Activated naive CD8-positive, alpha-beta T cell treated with anti-CD3 and anti-CD28 coated beads, Interleukin-2, amount 50 U/mL, for 24 hours (primary cell): ENCODE measurements around the gene GSTM3.
A peak's percentile ranks its signal among the peaks of the same experiment; 100 is the strongest.

Experiments
- ATAC-seq: fragments of 150-1000 bp; cut with Tn5 transposase; one replicate; pipeline ENCODE4 v1.10.0; 2021
- DNase-seq: peaks from one replicate; pipeline ENCODE4 v3.0.0; 2021
- H3K27ac Mint-ChIP-seq: one replicate; pipeline ENCODE4 v1.8.0; 2021; ENCODE audit warnings: mild to moderate bottlenecking, mixed read lengths
- H3K27me3 Mint-ChIP-seq: one replicate; pipeline ENCODE4 v1.8.0; 2021; ENCODE audit warnings: mixed read lengths
- H3K36me3 Mint-ChIP-seq: one replicate; pipeline ENCODE4 v1.8.0; 2021; ENCODE audit warnings: low read depth, mixed read lengths
- H3K4me1 Mint-ChIP-seq: one replicate; pipeline ENCODE4 v1.8.0; 2021; ENCODE audit warnings: mixed read lengths
- H3K4me3 Mint-ChIP-seq: one replicate; pipeline ENCODE4 v1.8.0; 2021; ENCODE audit warnings: mild to moderate bottlenecking, moderate library complexity, mixed read lengths
- H3K9me3 Mint-ChIP-seq: one replicate; pipeline ENCODE4 v1.8.0; 2021; ENCODE audit warnings: mixed read lengths

GSTM3 gene

GRCh38 chr1:109781806-109782205 lies 41.0 kb upstream of the GSTM3 start:
- no peaks in the 10 kb centered on the region for H3K36me3 Mint-ChIP-seq
- no peak overlapping the region for H3K27ac Mint-ChIP-seq
- DNase-seq (no peak), ATAC-seq (no peak)
- H3K4me1 Mint-ChIP-seq: no peaks in the 10 kb centered on the region
- H3K27me3 Mint-ChIP-seq: no peaks in the 10 kb centered on the region
- no peak overlapping the region for H3K4me3 Mint-ChIP-seq
- H3K9me3 Mint-ChIP-seq: no peaks in the 10 kb centered on the region

- H3K4me1 Mint-ChIP-seq: no peaks in the 10 kb centered on the region
- H3K36me3 Mint-ChIP-seq: no peaks in the 10 kb centered on the region
- H3K9me3 Mint-ChIP-seq: no peaks in the 10 kb centered on the region
- no peaks in the 10 kb centered on the region for H3K27me3 Mint-ChIP-seq
- no peak for ATAC-seq
- DNase-seq: no peak
- no peak overlapping the region for H3K4me3 Mint-ChIP-seq
- H3K27ac Mint-ChIP-seq: no peak overlapping the region
These were observed 40.1 kb upstream of the GSTM3 start for GRCh38 chr1:109780982-109781381.

GRCh38 chr1:109777980-109778625 lies 37.3 kb upstream of the GSTM3 start:
- DNase-seq (no peak), ATAC-seq (no peak)
- Mint-ChIP-seq H3K4me3 (no peak overlapping the region), H3K27me3 (no peaks in the 10 kb centered on the region), H3K4me1 (no peaks in the 10 kb centered on the region), H3K9me3 (no peaks in the 10 kb centered on the region), H3K36me3 (no peaks in the 10 kb centered on the region), H3K27ac (no peak overlapping the region)

- Mint-ChIP-seq H3K4me1 (no peaks in the 10 kb centered on the region), H3K4me3 (no peak overlapping the region), H3K9me3 (no peaks in the 10 kb centered on the region), H3K27me3 (no peaks in the 10 kb centered on the region), H3K36me3 (no peaks in the 10 kb centered on the region), H3K27ac (no peak overlapping the region)
- ATAC-seq: no peak
- no peak for DNase-seq
These were observed 36.6 kb upstream of the GSTM3 start for GRCh38 chr1:109777436-109777835.

- H3K27me3 Mint-ChIP-seq: no peaks in the 10 kb centered on the region
- no peak overlapping the region for H3K4me3 Mint-ChIP-seq
- H3K4me1 Mint-ChIP-seq: no peaks in the 10 kb centered on the region
- no peaks in the 10 kb centered on the region for H3K36me3 Mint-ChIP-seq
- ATAC-seq (peak; percentile 78), DNase-seq (peak; percentile 75)
- no peak overlapping the region for H3K27ac Mint-ChIP-seq
- no peaks in the 10 kb centered on the region for H3K9me3 Mint-ChIP-seq
These were observed 36.1 kb upstream of the GSTM3 start for GRCh38 chr1:109776911-109777310.

- DNase-seq (no peak), ATAC-seq (no peak)
- Mint-ChIP-seq H3K27ac (no peak overlapping the region), H3K27me3 (no peaks in the 10 kb centered on the region), H3K4me3 (no peak overlapping the region), H3K4me1 (no peaks in the 10 kb centered on the region), H3K9me3 (no peaks in the 10 kb centered on the region), H3K36me3 (no peaks in the 10 kb centered on the region)
These were observed 35.5 kb upstream of the GSTM3 start for GRCh38 chr1:109776206-109776835.

- Mint-ChIP-seq H3K4me3 (no peak overlapping the region), H3K27ac (no peak overlapping the region), H3K9me3 (no peaks in the 10 kb centered on the region), H3K27me3 (no peaks in the 10 kb centered on the region), H3K36me3 (no peaks in the 10 kb centered on the region), H3K4me1 (no peaks in the 10 kb centered on the region)
- DNase-seq (no peak), ATAC-seq (no peak)
These were observed 34.6 kb upstream of the GSTM3 start for GRCh38 chr1:109775398-109775797.

GRCh38 chr1:109773900-109774485 lies 33.2 kb upstream of the GSTM3 start:
- H3K9me3 Mint-ChIP-seq: no peaks in the 10 kb centered on the region
- ATAC-seq (no peak), DNase-seq (no peak)
- no peaks in the 10 kb centered on the region for H3K4me1 Mint-ChIP-seq
- no peaks in the 10 kb centered on the region for H3K36me3 Mint-ChIP-seq
- H3K27me3 Mint-ChIP-seq: no peaks in the 10 kb centered on the region
- no peak overlapping the region for H3K4me3 Mint-ChIP-seq
- no peak overlapping the region for H3K27ac Mint-ChIP-seq

- Mint-ChIP-seq H3K4me3 (no peak overlapping the region), H3K27me3 (no peaks in the 10 kb centered on the region), H3K36me3 (no peaks in the 10 kb centered on the region), H3K4me1 (no peaks in the 10 kb centered on the region), H3K27ac (no peak overlapping the region), H3K9me3 (no peaks in the 10 kb centered on the region)
- ATAC-seq (peak; percentile 86), DNase-seq (peak; percentile 65)
These were observed 32.5 kb upstream of the GSTM3 start for GRCh38 chr1:109773203-109773899.

GRCh38 chr1:109772658-109773202 lies 31.9 kb upstream of the GSTM3 start:
- no peaks in the 10 kb centered on the region for H3K4me1 Mint-ChIP-seq
- no peaks in the 10 kb centered on the region for H3K27me3 Mint-ChIP-seq
- ATAC-seq: no peak
- H3K36me3 Mint-ChIP-seq: no peaks in the 10 kb centered on the region
- H3K9me3 Mint-ChIP-seq: no peaks in the 10 kb centered on the region
- H3K4me3 Mint-ChIP-seq: no peak overlapping the region
- H3K27ac Mint-ChIP-seq: no peak overlapping the region
- DNase-seq: no peak

GRCh38 chr1:109771712-109772657 lies 31.1 kb upstream of the GSTM3 start:
- ATAC-seq: no peak
- no peak overlapping the region for H3K4me3 Mint-ChIP-seq
- H3K27me3 Mint-ChIP-seq: no peaks in the 10 kb centered on the region
- no peaks in the 10 kb centered on the region for H3K9me3 Mint-ChIP-seq
- H3K36me3 Mint-ChIP-seq: no peaks in the 10 kb centered on the region
- H3K27ac Mint-ChIP-seq: no peak overlapping the region
- no peak for DNase-seq
- no peaks in the 10 kb centered on the region for H3K4me1 Mint-ChIP-seq

- Mint-ChIP-seq H3K36me3 (no peaks in the 10 kb centered on the region), H3K27me3 (no peaks in the 10 kb centered on the region), H3K9me3 (no peaks in the 10 kb centered on the region), H3K4me1 (no peaks in the 10 kb centered on the region), H3K27ac (no peak overlapping the region), H3K4me3 (no peak overlapping the region)
- DNase-seq (no peak), ATAC-seq (no peak)
These were observed 29.7 kb upstream of the GSTM3 start for GRCh38 chr1:109770331-109771095.

- Mint-ChIP-seq H3K9me3 (no peaks in the 10 kb centered on the region), H3K4me3 (no peak overlapping the region), H3K4me1 (no peaks in the 10 kb centered on the region), H3K36me3 (no peaks in the 10 kb centered on the region), H3K27ac (no peak overlapping the region), H3K27me3 (no peaks in the 10 kb centered on the region)
- DNase-seq: no peak
- no peak for ATAC-seq
These were observed 28.7 kb upstream of the GSTM3 start for GRCh38 chr1:109769330-109770078.
